Psoas muscle (tissue), 8 donors: ENCODE results near the gene RGS18. TPM values are rescaled to one million over a fixed set of nuclear protein-coding genes. Genes with fewer than 3 reads are reported as not detected.
"Not testable (repeated sequence)": the region's sequence is repeated elsewhere in the genome, so short reads cannot be mapped to it uniquely, and the experiment has no call there.

ENCODE experiments used
- ATAC-seq, 4 donors: fragments of 200-7000 bp; cut with Tn5 transposase; one replicate each; pipeline ENCODE4 v1.9.1; 2020; ENCODE audit warnings: moderate library complexity in 3 of 4, mild to moderate bottlenecking in 2 of 4
- DNase-seq, 2 donors: peaks; one replicate each; pipeline ENCODE4 v3.0.0-alpha.2; 2020
- H3K27ac ChIP-seq: fragments of 200-600 bp; one replicate; pipeline ENCODE4 v1.8.0; 2022
- H3K27me3 ChIP-seq, 3 donors: fragments of 200-600 bp in 1 of 3; one replicate each; pipeline versions ENCODE4 v1.6.1 to v1.8.0; 2013 to 2022; ENCODE audit warnings: low read length in 2 of 3, mild to moderate bottlenecking in 2 of 3, moderate library complexity in 1 of 3; ENCODE audit not compliant: insufficient read depth in 3 of 3
- H3K36me3 ChIP-seq, 2 donors: fragments of 200-600 bp in 1 of 2; one replicate each; pipeline versions ENCODE4 v1.6.1 to v1.8.0; 2013 to 2022; ENCODE audit warnings: low read depth in 1 of 2, mild to moderate bottlenecking in 1 of 2, moderate library complexity in 1 of 2; ENCODE audit not compliant: insufficient read depth in 1 of 2
- H3K4me1 ChIP-seq: fragments of 200-600 bp; one replicate; pipeline ENCODE4 v1.8.0; 2022
- H3K4me3 ChIP-seq: fragments of 200-600 bp; one replicate; pipeline ENCODE4 v1.8.0; 2022; ENCODE audit warnings: mild to moderate bottlenecking
- H3K9me3 ChIP-seq: fragments of 200-600 bp; one replicate; pipeline ENCODE4 v1.8.0; 2022
- WGBS, 3 donors: extraction: QIAGEN DNeasy Blood & Tissue Kit; methylation state at CpG; one replicate each; pipeline versions ENCODE4 v1.1.6 to v1.1.7; 2013; 5-methylcytosine and 5-hydroxymethylcytosine counted together
- intact Hi-C, 2 donors: fragments of 100-400 bp; cut with DNase I; formaldehyde crosslinking; loops; one replicate each; pipeline versions ENCODE4 v1.11.0 to v1.14.2; 2022
- polyA plus RNA-seq, 3 donors: library from polyadenylated mRNA; stranded (reverse); fragments of 200-250 nt; gene quantifications; one replicate each; pipeline ENCODE4 v1.2.3, GENCODE V29; 2013
- total RNA-seq, 4 donors: library from RNA; stranded (reverse); fragmentation: NEBNext Ultra II Directional in 2 of 4; extraction: Animal tissue kit (Norgen Biotek cat#: 25700) in 2 of 4; gene quantifications; one replicate each; pipeline versions ENCODE4 v1.2.1 to v1.2.4, GENCODE V29; 2021 to 2023
- TF ChIP-seq, protein P1 (sequence below): fragments of 200-600 bp; IDR thresholded peaks from one replicate; pipeline ENCODE4 v1.8.0; 2022; ENCODE audit warnings: antibody characterized with exemption
- donor health status: healthy with polysubstance abuse.
- donor health status: DM: no; HTN: no; CAD: no; lungs with moderate emphysema.
- donor health status: Bipolar disorder and iron deficiency.
- donor health status: healthy.
- donor health status: DM: yes; HTN: yes; CAD: no.
- donor health status: DM: no; HTN: no; CAD: no.
- donor health status: DM: no; HTN: no; CAD: no.
- donor health status: DM: yes; HTN: yes; CAD: no.

Gene RGS18
- total and polyA plus RNA-seq, 7 donors, result 0.11 to 1.2 (median 0.26) TPM

DNA sequence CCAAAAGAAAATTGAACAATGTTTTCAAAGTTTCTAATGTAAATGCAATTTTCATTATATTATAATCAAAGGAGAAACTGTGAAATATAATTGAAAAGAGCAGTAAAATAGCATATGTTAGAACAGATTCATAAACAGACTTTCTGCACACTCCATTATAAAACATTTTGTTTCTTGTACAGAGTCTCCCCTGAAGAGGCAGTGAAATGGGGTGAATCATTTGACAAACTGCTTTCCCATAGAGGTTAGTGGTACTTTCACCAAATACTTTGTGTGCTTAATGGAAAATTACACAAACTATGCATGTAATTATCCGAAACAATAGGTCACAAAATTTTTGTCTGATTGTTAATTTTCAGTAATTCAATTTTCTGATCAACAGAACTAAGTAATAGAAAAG lies 1.9 kb downstream of the RGS18 start:
- H3K4me1 ChIP-seq, result no peaks in the 10 kb centered on the region
- ATAC-seq (no peak), DNase-seq (no peak)
- no peaks in the 10 kb centered on the region for H3K36me3 ChIP-seq
- TF ChIP-seq, protein P1, sequence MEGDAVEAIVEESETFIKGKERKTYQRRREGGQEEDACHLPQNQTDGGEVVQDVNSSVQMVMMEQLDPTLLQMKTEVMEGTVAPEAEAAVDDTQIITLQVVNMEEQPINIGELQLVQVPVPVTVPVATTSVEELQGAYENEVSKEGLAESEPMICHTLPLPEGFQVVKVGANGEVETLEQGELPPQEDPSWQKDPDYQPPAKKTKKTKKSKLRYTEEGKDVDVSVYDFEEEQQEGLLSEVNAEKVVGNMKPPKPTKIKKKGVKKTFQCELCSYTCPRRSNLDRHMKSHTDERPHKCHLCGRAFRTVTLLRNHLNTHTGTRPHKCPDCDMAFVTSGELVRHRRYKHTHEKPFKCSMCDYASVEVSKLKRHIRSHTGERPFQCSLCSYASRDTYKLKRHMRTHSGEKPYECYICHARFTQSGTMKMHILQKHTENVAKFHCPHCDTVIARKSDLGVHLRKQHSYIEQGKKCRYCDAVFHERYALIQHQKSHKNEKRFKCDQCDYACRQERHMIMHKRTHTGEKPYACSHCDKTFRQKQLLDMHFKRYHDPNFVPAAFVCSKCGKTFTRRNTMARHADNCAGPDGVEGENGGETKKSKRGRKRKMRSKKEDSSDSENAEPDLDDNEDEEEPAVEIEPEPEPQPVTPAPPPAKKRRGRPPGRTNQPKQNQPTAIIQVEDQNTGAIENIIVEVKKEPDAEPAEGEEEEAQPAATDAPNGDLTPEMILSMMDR, result no peak
- H3K9me3 ChIP-seq, result no peaks in the 10 kb centered on the region
- H3K27me3 ChIP-seq, result no peaks in the 10 kb centered on the region
- intact Hi-C loops, result no loop called here
- H3K27ac ChIP-seq, result no peak overlapping the region
- 80 to 90% (median 89%) methylated on average over 1 of the region's 1 CpG for WGBS, 3 donors
- no peak overlapping the region for H3K4me3 ChIP-seq

DNA sequence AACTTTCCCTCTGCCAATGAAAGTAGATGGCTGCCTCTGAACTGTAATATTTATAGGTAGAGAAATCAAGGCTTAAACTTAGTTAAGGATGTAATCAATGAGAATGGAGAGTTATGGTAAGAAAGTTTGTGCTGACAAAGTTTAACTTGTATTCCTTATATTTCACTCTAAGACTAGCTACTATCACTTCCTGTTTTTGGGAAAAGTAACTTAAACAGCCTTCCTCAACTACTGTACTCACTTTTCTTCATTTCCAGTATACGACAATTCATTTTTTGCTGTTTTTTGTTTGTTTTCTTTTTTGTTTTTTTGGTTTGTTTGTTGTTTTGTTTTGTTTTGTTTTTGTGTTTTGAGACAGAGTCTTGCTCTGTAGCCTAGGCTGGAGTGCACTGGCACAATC lies 3.7 kb downstream of the RGS18 start:
- ATAC-seq (no peak), DNase-seq (no peak)
- intact Hi-C loops, result no loop called here
- Histone ChIP-seq H3K4me3 (no peak overlapping the region), H3K27ac (no peak overlapping the region), H3K36me3 (no peaks in the 10 kb centered on the region), H3K9me3 (no peaks in the 10 kb centered on the region), H3K27me3 (no peaks in the 10 kb centered on the region), H3K4me1 (no peaks in the 10 kb centered on the region)
- 93 to 97% (median 95%) methylated on average over 1 of the region's 1 CpG for WGBS, 3 donors
- TF ChIP-seq, protein P1, result no peak

DNA sequence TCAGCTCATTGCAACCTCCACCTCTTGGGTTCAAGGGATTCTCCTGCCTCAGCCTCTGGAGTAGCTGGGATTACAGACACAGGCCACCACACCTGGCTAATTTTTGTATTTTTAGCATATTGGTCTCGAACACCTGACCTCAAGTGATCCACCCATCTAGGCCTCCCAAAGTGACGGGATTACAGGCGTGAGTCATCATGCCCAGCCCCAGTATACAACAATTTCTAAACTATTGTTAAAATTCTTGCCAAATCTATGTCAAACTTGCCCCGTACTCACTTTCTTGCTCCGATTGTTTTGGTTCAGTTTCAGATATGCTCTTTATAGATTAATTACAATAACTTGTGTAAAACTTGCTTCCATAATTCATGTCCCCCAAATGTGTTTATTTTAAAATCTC lies 4.1 kb downstream of the RGS18 start:
- WGBS, 3 donors, result 82 to 87% (median 86%) methylated on average over 5 of the region's 5 CpGs
- TF ChIP-seq, protein P1, result no peak
- DNase-seq (no peak), ATAC-seq (no peak)
- no peaks in the 10 kb centered on the region for H3K9me3 ChIP-seq
- no peaks in the 10 kb centered on the region for H3K36me3 ChIP-seq
- no peaks in the 10 kb centered on the region for H3K27me3 ChIP-seq
- no peak overlapping the region for H3K4me3 ChIP-seq
- intact Hi-C loops, result no loop called here
- no peaks in the 10 kb centered on the region for H3K4me1 ChIP-seq
- H3K27ac ChIP-seq, result no peak overlapping the region

DNA sequence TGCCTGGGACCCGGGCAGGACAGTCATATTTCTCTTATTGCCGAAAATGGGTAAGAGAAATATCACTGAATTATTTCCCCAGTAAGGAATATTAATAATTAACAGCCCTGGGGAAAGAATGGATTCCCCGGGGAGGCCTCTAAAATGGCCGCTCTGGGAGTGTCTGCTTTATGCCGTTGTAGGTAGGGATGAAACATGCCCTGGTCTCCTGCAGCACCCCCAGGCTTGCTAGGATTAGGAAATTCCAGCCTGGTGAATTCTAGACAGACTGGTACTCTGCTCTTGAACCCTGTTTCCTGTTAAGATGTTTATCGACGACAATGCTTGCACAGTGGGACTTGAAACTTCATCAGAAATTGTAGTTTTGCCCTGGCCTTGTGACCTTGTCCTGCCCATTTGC lies 6.7 kb downstream of the RGS18 start:
- H3K4me1 ChIP-seq, H3K36me3 ChIP-seq, H3K27ac ChIP-seq, ATAC-seq, H3K27me3 ChIP-seq, H3K9me3 ChIP-seq, intact Hi-C loops, H3K4me3 ChIP-seq, DNase-seq: not testable (repeated sequence)
- WGBS, 3 donors, result 77 to 90% (median 85%) methylated on average over 7 of the region's 7 CpGs

DNA sequence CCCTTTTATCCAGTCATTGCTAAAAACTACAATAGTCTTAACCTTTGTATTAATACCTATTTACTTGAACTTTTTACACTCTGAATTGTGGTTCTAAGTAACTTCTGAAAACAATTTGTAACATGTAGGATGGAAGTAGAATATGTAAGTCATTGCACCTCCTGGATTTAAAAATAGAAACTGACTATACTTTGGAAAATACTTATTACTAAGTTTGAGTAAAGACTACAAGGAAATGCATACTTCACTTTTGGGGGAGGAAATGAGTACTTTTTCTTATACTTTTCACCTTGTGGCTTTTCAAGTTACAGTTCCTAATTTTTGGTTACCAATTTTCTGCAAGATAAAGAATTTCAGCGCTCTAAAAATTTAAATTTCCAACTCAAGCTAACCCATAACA lies 8.7 kb downstream of the RGS18 start:
- WGBS, 3 donors, result 96 to 97% (median 97%) methylated on average over 1 of the region's 1 CpG
- no peaks in the 10 kb centered on the region for H3K36me3 ChIP-seq
- H3K27ac ChIP-seq, result no peak overlapping the region
- no peak overlapping the region for H3K4me3 ChIP-seq
- no peaks in the 10 kb centered on the region for H3K4me1 ChIP-seq
- H3K27me3 ChIP-seq, result no peaks in the 10 kb centered on the region
- TF ChIP-seq, protein P1, result no peak
- intact Hi-C loops, result no loop called here
- no peak for DNase-seq
- no peak for ATAC-seq
- H3K9me3 ChIP-seq, result no peaks in the 10 kb centered on the region
